Sigmoid colon (tissue), 7 donors: ENCODE data around the gene HTT. TPM values are rescaled to one million over a fixed set of nuclear protein-coding genes. Genes with fewer than 3 reads are reported as not detected.

Source experiments
- DNase-seq: peaks from one replicate; pipeline ENCODE4 v3.0.0-alpha.2; 2019
- H3K27ac ChIP-seq, 4 donors: fragments of 200-600 bp; sonication (generic); one replicate each; pipeline ENCODE4 v1.5.1; 2016 to 2019; ENCODE audit warnings: mild to moderate bottlenecking in 1 of 4
- H3K27me3 ChIP-seq, 3 donors: fragments of 200-600 bp; sonication (generic); one replicate each; pipeline ENCODE4 v1.5.1; 2019; ENCODE audit warnings: mild to moderate bottlenecking in 1 of 3
- H3K36me3 ChIP-seq, 4 donors: fragments of 200-600 bp; sonication (generic); one replicate each; pipeline ENCODE4 v1.5.1; 2016 to 2019
- H3K4me1 ChIP-seq, 4 donors: fragments of 200-600 bp; sonication (generic); one replicate each; pipeline ENCODE4 v1.5.1; 2017 to 2019
- H3K4me3 ChIP-seq, 4 donors: fragments of 200-600 bp; sonication (generic); one replicate each; pipeline ENCODE4 v1.5.1; 2017 to 2019; ENCODE audit warnings: mild to moderate bottlenecking in 2 of 4, moderate library complexity in 1 of 4
- H3K9me3 ChIP-seq, 4 donors: fragments of 200-600 bp in 3 of 4; sonication (generic) in 3 of 4; one replicate each; pipeline versions ENCODE4 v1.5.1 to v1.6.1; 2013 to 2019
- CTCF ChIP-seq, 4 experiments: fragments of 450-650 bp in 3 of 4; fragments of 200-600 bp in 1 of 4; IDR thresholded peaks; one replicate each; pipeline ENCODE4 v1.5.1; 2016 to 2019; ENCODE audit warnings: antibody characterized with exemption in 4 of 4, mild to moderate bottlenecking in 3 of 4, moderate library complexity in 2 of 4
- EP300 ChIP-seq, 4 donors: sonication (generic); formaldehyde crosslinking; IDR thresholded peaks; one replicate each; pipeline ENCODE4 v1.6.1; 2017; ENCODE audit warnings: antibody characterized with exemption in 4 of 4
- POLR2A ChIP-seq, 2 donors: fragments of 450-650 bp; IDR thresholded peaks; one replicate each; pipeline ENCODE4 v1.6.1; 2016; ENCODE audit warnings: antibody characterized with exemption in 2 of 2, mild to moderate bottlenecking in 2 of 2, moderate library complexity in 2 of 2
- POLR2AphosphoS5 ChIP-seq, 4 donors: sonication (generic); formaldehyde crosslinking; IDR thresholded peaks; one replicate each; pipeline ENCODE4 v1.6.1; 2017; ENCODE audit warnings: antibody characterized with exemption in 4 of 4
- WGBS, 2 donors: extraction: QIAGEN DNeasy Blood & Tissue Kit; methylation state at CpG; one replicate each; pipeline ENCODE4 v1.1.7; 2013; 5-methylcytosine and 5-hydroxymethylcytosine counted together
- intact Hi-C: fragments of 100-400 bp; cut with DNase I; formaldehyde crosslinking; loops from one replicate; pipeline ENCODE4 v1.15.1; 2023
- polyA plus RNA-seq, 3 donors: library from polyadenylated mRNA; stranded (reverse); fragments of 200-250 nt; gene quantifications; one replicate each; pipeline ENCODE4 v1.2.3, GENCODE V29; 2013
- total RNA-seq, 4 donors: library from RNA; depleted of rRNA; stranded (reverse); fragments of >200 nt; gene quantifications; one replicate each; pipeline ENCODE4 v1.1.0, GENCODE V29; 2016
- donor health status: healthy with polysubstance abuse.
- donor health status: Bipolar disorder and iron deficiency.
- donor health status: healthy.

Gene HTT
- total and polyA plus RNA-seq, 7 donors: 6.5 to 41.5 (median 22.7) TPM

- Histone ChIP-seq H3K27ac (no peak overlapping the region), H3K4me3 (no peak overlapping the region), H3K27me3 (no peaks in the 10 kb centered on the region), H3K4me1 (no peaks in the 10 kb centered on the region), H3K9me3 (no peaks in the 10 kb centered on the region), H3K36me3 (peaks cover 0 to 6% (median 0%) of the 10 kb centered on the region in 4 donors)
- 31 to 77% methylated on average over 9 of the region's 9 CpGs for WGBS, 2 donors
- no peak for DNase-seq
- intact Hi-C loops: no loop called here
- TF ChIP-seq EP300 (IDR thresholded peaks at IDR 0.05): no peak
- TF ChIP-seq CTCF (IDR thresholded peaks at IDR 0.05): no peak
- TF ChIP-seq POLR2A (IDR thresholded peaks at IDR 0.05): no peak
- TF ChIP-seq POLR2AphosphoS5 (IDR thresholded peaks at IDR 0.05): no peak
Observed at GRCh38 chr4:3257103-3257555, 182.6 kb downstream of the HTT start.

- H3K4me3 ChIP-seq: no peak overlapping the region
- intact Hi-C loops: no loop called here
- no peaks in the 10 kb centered on the region for H3K27me3 ChIP-seq
- WGBS, 2 donors: 75 to 89% methylated on average over 29 of the region's 29 CpGs
- peaks cover 0 to 6% (median 0%) of the 10 kb centered on the region in 4 donors for H3K36me3 ChIP-seq
- no peak overlapping the region for H3K27ac ChIP-seq
- no peaks in the 10 kb centered on the region for H3K9me3 ChIP-seq
- TF ChIP-seq CTCF (IDR thresholded peaks at IDR 0.05) (no peak), POLR2A (IDR thresholded peaks at IDR 0.05) (no peak), EP300 (IDR thresholded peaks at IDR 0.05) (no peak), POLR2AphosphoS5 (IDR thresholded peaks at IDR 0.05) (no peak)
- H3K4me1 ChIP-seq: no peaks in the 10 kb centered on the region
- peak; percentile 40 for DNase-seq
Observed at GRCh38 chr4:3257556-3258482, 183.3 kb downstream of the HTT start.

- DNase-seq: no peak
- H3K4me3 ChIP-seq: no peak overlapping the region
- intact Hi-C loops: no loop called here
Observed at GRCh38 chr4:3261411-3262207, 187.1 kb downstream of the HTT start.

More at GRCh38 chr4:3261411-3262207, 187.1 kb downstream of the HTT start:
- H3K27ac ChIP-seq: no peak overlapping the region
- no peaks in the 10 kb centered on the region for H3K27me3 ChIP-seq
- TF ChIP-seq CTCF (IDR thresholded peaks at IDR 0.05) (no peak), POLR2A (IDR thresholded peaks at IDR 0.05) (no peak), EP300 (IDR thresholded peaks at IDR 0.05) (no peak)
- H3K4me1 ChIP-seq: no peaks in the 10 kb centered on the region
- H3K9me3 ChIP-seq: no peaks in the 10 kb centered on the region
- 90 to 93% methylated on average over 35 of the region's 35 CpGs for WGBS, 2 donors
- H3K36me3 ChIP-seq: no peaks in the 10 kb centered on the region
